ENCODE results near the gene NR1D2. TPM values are rescaled to one million over a fixed set of nuclear protein-coding genes. Genes with fewer than 3 reads are reported as not detected.

NR1D2 gene
- total RNA-seq, 6 donors from 2014 or later, result 19.6 to 52.4 (median 38.9) TPM

GRCh38 chr3:23994244-23994569 lies 49.1 kb downstream of the NR1D2 start:
- DNase-seq, result no peak
- 64 to 74% methylated on average over 4 of the region's 4 CpGs for WGBS, 2 donors
- TF ChIP-seq EP300 (IDR thresholded peaks at IDR 0.05), result no peak
- TF ChIP-seq POLR2AphosphoS5 (IDR thresholded peaks at IDR 0.05), result no peak
- no peak for TF ChIP-seq CTCF (IDR thresholded peaks at IDR 0.05)
- TF ChIP-seq POLR2A (IDR thresholded peaks at IDR 0.05), result no peak
- ATAC-seq (ENCODE audit: low FRiP score in 2 of 2), result no peak
- Histone ChIP-seq H3K4me3 (no peak overlapping the region), H3K9me3 (no peaks in the 10 kb centered on the region), H3K36me3 (no peaks in the 10 kb centered on the region), H3K27me3 (no peaks in the 10 kb centered on the region), H3K4me1 (peaks cover 0 to 10% (median 3%) of the 10 kb centered on the region in 4 donors), H3K27ac (no peak overlapping the region)

GRCh38 chr3:23995219-23995618 lies 50.1 kb downstream of the NR1D2 start:
- 72 to 76% methylated on average over 2 of the region's 2 CpGs for WGBS, 2 donors

GRCh38 chr3:23996095-23996524 lies 51.0 kb downstream of the NR1D2 start:
- no peak overlapping the region for H3K27ac ChIP-seq
- WGBS, 2 donors, result 73 to 83% methylated on average over 3 of the region's 3 CpGs
- DNase-seq, result no peak

More at GRCh38 chr3:23995219-23995618, 50.1 kb downstream of the NR1D2 start:
- TF ChIP-seq CTCF (IDR thresholded peaks at IDR 0.05) (no peak), POLR2A (IDR thresholded peaks at IDR 0.05) (no peak), POLR2AphosphoS5 (IDR thresholded peaks at IDR 0.05) (no peak), EP300 (IDR thresholded peaks at IDR 0.05) (no peak)
- H3K9me3 ChIP-seq, result no peaks in the 10 kb centered on the region
- no peak for DNase-seq
- peaks cover 0 to 11% (median 4%) of the 10 kb centered on the region in 4 donors for H3K4me1 ChIP-seq
- ATAC-seq (ENCODE audit: low FRiP score in 2 of 2), result no peak
- H3K36me3 ChIP-seq, result no peaks in the 10 kb centered on the region
- H3K27me3 ChIP-seq, result no peaks in the 10 kb centered on the region
- no peak overlapping the region for H3K27ac ChIP-seq
- no peak overlapping the region for H3K4me3 ChIP-seq

GRCh38 chr3:23999012-23999641 lies 54.0 kb downstream of the NR1D2 start:
- 6% methylated on average over 5 of the region's 5 CpGs for WGBS, 2 donors
- no peak overlapping the region for H3K4me3 ChIP-seq
- ATAC-seq (ENCODE audit: low FRiP score in 2 of 2), result peak in 1 of 2 donors; percentile 78

More at GRCh38 chr3:23996095-23996524, 51.0 kb downstream of the NR1D2 start:
- no peak for ATAC-seq (ENCODE audit: low FRiP score in 2 of 2)
- H3K27me3 ChIP-seq, result no peaks in the 10 kb centered on the region
- H3K36me3 ChIP-seq, result no peaks in the 10 kb centered on the region
- TF ChIP-seq EP300 (IDR thresholded peaks at IDR 0.05) (no peak), CTCF (IDR thresholded peaks at IDR 0.05) (no peak), POLR2A (IDR thresholded peaks at IDR 0.05) (no peak), POLR2AphosphoS5 (IDR thresholded peaks at IDR 0.05) (no peak)
- peaks cover 0 to 11% (median 4%) of the 10 kb centered on the region in 4 donors for H3K4me1 ChIP-seq
- no peaks in the 10 kb centered on the region for H3K9me3 ChIP-seq
- no peak overlapping the region for H3K4me3 ChIP-seq

More at GRCh38 chr3:23999012-23999641, 54.0 kb downstream of the NR1D2 start:
- Histone ChIP-seq H3K36me3 (no peaks in the 10 kb centered on the region), H3K4me1 (peaks cover 0 to 9% (median 2%) of the 10 kb centered on the region in 4 donors), H3K27me3 (no peaks in the 10 kb centered on the region), H3K27ac (no peak overlapping the region), H3K9me3 (no peaks in the 10 kb centered on the region)
- TF ChIP-seq EP300 (IDR thresholded peaks at IDR 0.05), result no peak
- TF ChIP-seq POLR2A (IDR thresholded peaks at IDR 0.05), result no peak
- TF ChIP-seq CTCF (IDR thresholded peaks at IDR 0.05), result peak; percentile 69 to 92 (median 82)
- TF ChIP-seq POLR2AphosphoS5 (IDR thresholded peaks at IDR 0.05), result no peak
- DNase-seq, result peak in 1 of 2 donors; percentile 58

Measured in upper lobe of left lung (tissue), 6 donors.